Heart left ventricle (tissue), 13 donors: ENCODE measurements around the gene POMGNT1.

Source experiments
- CTCF ChIP-seq, 12 donors: fragments of 200-600 bp; sonication (generic) in 4 of 12; IDR thresholded peaks; one replicate each; pipeline versions ENCODE4 v1.5.0 to v1.8.0; 2018 to 2022; ENCODE audit warnings: antibody characterized with exemption in 12 of 12, mild to moderate bottlenecking in 5 of 12
- POLR2A ChIP-seq, 2 donors: fragments of 450-650 bp; IDR thresholded peaks; one replicate each; pipeline ENCODE4 v1.6.1; 2017; ENCODE audit warnings: antibody characterized with exemption in 2 of 2, mild to moderate bottlenecking in 2 of 2, moderate library complexity in 2 of 2
- donor health status: ischemic (EF 13 %, LVEDD 7.1; RV severe dilation, severe dysfunction).
- donor health status: DM: no; HTN: yes; CAD: no.
- donor health status: DM: no; HTN: no; CAD: no.
- donor health status: ischemic (EF 25% LVEDD 6.9; RV normal size, moderate dysfunction).
- donor health status: ischemic (EF 25% LVEDD 5.7; RV mildly dilated, moderate dysfunction).
- donor health status: ischemic (EF 35%, LVEDD 5.7; RV mildly dilated, moderate dysfunction).
- donor health status: nonischemic (EF 11% LVEDD 7.7; RV severe dilation, severe dysfunction).
- donor health status: DM: yes; HTN: yes; CAD: no.
- donor health status: PGD.
- donor health status: ischemic (EF 29% LVEDD 5.4; RV normal size, mild dysfunction).
- donor health status: nonischemic (EF 23%, LVEDD 6.1; RV moderate dilation, normal function).

- TF ChIP-seq CTCF (IDR thresholded peaks at IDR 0.05) (no peak), POLR2A (IDR thresholded peaks at IDR 0.05) (no peak)
Observed at GRCh38 chr1:46206399-46206798, 8.2 kb upstream of the POMGNT1 start.
